DOHH2 (cell line): ENCODE measurements around the gene RAB8B.

Experiments used
- EZH2phosphoT487 ChIP-seq: fragments of 200-600 bp; sonication (generic); IDR thresholded peaks from 2 replicates; pipeline ENCODE4 v1.6.1; 2017; ENCODE audit warnings: borderline replicate concordance, mild to moderate bottlenecking, antibody characterized with exemption, low read length, moderate library complexity, mixed read lengths
- TF ChIP-seq, protein P1 (sequence below): fragments of 200-600 bp; sonication (generic); IDR thresholded peaks from one replicate; pipeline ENCODE4 v1.5.1; 2014; ENCODE audit warnings: antibody characterized with exemption, mild to moderate bottlenecking, low read depth, low read length; ENCODE audit not compliant: poor library complexity, severe bottlenecking

DNA sequence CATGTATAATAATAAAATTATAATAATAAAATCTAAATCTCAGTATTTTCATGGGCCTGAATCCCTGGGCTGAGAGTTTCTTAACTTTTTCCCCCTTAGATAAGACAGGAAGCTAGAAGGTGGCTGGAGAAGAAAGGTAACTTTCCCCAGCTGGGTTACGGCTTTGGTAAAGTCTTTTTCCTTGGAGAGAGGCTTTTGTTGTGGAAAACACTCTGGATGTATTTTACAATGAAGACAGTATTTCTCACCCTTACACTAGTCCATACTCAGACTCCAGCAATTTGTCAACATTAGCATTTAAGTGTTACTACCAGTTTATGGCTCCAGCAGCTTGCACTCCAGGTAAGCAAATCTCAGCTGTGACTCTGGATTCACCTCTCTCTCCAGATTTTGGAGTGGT lies 122.9 kb downstream of the RAB8B start:
- TF ChIP-seq, protein P1, sequence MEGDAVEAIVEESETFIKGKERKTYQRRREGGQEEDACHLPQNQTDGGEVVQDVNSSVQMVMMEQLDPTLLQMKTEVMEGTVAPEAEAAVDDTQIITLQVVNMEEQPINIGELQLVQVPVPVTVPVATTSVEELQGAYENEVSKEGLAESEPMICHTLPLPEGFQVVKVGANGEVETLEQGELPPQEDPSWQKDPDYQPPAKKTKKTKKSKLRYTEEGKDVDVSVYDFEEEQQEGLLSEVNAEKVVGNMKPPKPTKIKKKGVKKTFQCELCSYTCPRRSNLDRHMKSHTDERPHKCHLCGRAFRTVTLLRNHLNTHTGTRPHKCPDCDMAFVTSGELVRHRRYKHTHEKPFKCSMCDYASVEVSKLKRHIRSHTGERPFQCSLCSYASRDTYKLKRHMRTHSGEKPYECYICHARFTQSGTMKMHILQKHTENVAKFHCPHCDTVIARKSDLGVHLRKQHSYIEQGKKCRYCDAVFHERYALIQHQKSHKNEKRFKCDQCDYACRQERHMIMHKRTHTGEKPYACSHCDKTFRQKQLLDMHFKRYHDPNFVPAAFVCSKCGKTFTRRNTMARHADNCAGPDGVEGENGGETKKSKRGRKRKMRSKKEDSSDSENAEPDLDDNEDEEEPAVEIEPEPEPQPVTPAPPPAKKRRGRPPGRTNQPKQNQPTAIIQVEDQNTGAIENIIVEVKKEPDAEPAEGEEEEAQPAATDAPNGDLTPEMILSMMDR, result no peak
- no peak for TF ChIP-seq EZH2phosphoT487
